ENCODE results near the gene DVL1. TPM values are rescaled to one million over a fixed set of nuclear protein-coding genes. Genes with fewer than 3 reads are reported as not detected.
A peak's percentile ranks its signal among the peaks of the same experiment; 100 is the strongest.
"Not testable (repeated sequence)": the region's sequence is repeated elsewhere in the genome, so short reads cannot be mapped to it uniquely, and the experiment has no call there.

Gene DVL1
- total RNA-seq, 2 donors from 2014 or later = 46.6 to 52.2 TPM

DNA sequence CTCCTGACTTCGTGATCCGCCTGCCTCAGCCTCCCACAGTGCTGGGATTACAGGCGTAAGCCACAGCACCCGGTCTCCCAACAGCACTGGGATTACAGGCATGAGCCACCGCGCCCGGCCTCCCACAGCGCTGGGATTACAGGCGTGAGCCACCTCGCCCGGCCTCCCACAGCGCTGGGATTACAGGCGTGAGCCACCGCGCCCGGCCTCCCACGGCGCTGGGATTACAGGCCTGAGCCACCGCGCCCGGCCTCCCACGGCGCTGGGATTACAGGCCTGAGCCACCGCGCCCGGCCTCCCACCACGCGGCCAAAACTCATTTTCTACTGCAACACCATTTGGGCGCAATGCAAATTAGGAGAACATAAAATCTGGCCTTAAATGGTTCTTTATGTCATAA is 36.1 kb upstream of the DVL1 start:
- H3K27me3 Mint-ChIP-seq (ENCODE audit: low read depth); H3K9me3 Mint-ChIP-seq; H3K4me1 Mint-ChIP-seq (ENCODE audit: low read depth); H3K27ac Mint-ChIP-seq; H3K4me3 Mint-ChIP-seq; DNase-seq; ATAC-seq (replicated peaks in 1 of 2): not testable (repeated sequence)
- peaks cover 7 to 18% of the 10 kb centered on the region in 2 donors for H3K36me3 Mint-ChIP-seq (ENCODE audit: insufficient read depth in 2 of 2)

DNA sequence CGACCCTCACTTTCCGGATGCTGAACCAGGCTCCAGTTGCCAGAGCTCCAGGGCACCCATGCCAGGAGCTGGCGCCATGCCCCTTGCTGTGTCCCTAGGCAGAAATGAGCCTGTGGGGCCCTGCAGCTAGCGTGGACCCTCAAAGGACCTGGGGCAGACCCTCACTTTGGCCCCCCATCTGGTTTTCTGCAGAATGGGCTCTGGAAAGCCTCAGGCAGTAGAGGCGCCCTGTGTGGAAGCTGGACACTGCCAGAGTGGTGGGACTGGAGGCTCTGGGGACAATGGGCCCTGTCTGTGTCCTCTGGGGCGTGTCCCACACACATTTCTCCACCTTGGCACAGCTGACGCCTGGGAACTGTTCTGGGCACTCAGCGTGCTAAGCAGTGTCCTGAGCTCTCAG is 32.1 kb upstream of the DVL1 start:
- Mint-ChIP-seq H3K36me3 (ENCODE audit: insufficient read depth in 2 of 2) (no peaks in the 10 kb centered on the region), H3K27me3 (ENCODE audit: low read depth) (no peaks in the 10 kb centered on the region), H3K4me3 (no peak overlapping the region), H3K9me3 (no peaks in the 10 kb centered on the region), H3K4me1 (ENCODE audit: low read depth) (peaks cover 7% of the 10 kb centered on the region), H3K27ac (no peak overlapping the region)
- ATAC-seq (replicated peaks in 1 of 2) (no peak), DNase-seq (no peak)

DNA sequence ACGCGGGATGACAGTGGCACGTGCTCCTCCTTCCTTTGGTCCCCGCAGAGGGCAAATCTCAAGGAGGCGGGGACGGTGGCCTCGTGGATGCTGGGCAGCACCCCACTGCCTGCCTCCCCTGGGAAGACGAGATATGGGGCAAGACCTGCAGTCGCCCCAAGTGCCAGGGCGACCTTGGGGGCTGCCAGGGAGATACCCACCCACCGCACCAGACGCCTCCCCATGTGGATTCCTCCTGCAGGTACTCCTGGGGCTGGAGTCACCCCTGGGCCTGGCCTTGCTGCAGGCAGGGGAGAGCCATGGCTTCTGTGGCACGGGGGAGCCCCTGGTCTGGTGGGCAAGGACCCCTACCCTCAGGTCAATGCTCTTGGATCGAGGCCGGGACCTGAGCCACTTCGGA is 31.6 kb upstream of the DVL1 start:
- Mint-ChIP-seq H3K27ac (no peak overlapping the region), H3K9me3 (no peaks in the 10 kb centered on the region), H3K4me1 (ENCODE audit: low read depth) (peaks cover 11% of the 10 kb centered on the region), H3K4me3 (no peak overlapping the region), H3K36me3 (ENCODE audit: insufficient read depth in 2 of 2) (no peaks in the 10 kb centered on the region), H3K27me3 (ENCODE audit: low read depth) (no peaks in the 10 kb centered on the region)
- DNase-seq = no peak
- no peak for ATAC-seq (replicated peaks in 1 of 2)

DNA sequence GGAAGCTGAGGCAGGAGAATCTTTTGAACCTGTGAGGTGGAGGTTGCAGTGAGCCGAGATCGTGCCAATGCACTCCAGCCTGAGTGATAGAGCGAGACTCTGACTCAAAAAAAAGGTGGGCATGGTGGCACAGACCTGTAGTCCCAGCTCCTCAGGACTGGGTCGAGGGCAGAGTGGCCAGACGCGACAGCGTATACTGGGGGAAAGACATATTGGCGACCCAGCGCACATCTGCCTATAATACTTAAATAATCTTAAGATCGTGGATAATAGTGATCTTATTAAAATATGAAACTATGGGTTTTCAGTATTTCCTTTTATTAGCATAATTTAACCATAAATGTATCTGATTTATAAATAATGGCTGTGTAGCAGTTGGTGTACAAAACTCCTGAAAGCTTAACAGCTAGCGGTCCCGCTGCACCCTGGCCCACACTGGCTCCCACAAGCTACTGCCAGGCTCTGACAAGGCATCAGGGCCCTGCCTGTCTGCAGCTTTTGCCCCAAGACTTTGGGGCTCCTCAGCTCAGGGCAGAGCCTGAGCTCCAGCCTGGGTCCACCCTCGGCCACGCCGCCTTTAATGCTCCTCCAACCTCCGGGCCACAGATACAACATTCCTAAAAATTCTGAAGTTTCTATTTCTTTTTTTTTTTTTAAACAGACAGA is 28.5 kb upstream of the DVL1 start:
- Mint-ChIP-seq H3K9me3 (no peaks in the 10 kb centered on the region), H3K4me3 (no peak overlapping the region), H3K4me1 (ENCODE audit: low read depth) (peaks cover 26% of the 10 kb centered on the region), H3K36me3 (ENCODE audit: insufficient read depth in 2 of 2) (peaks cover 0 to 2% of the 10 kb centered on the region in 2 donors), H3K27me3 (ENCODE audit: low read depth) (no peaks in the 10 kb centered on the region), H3K27ac (no peak overlapping the region)
- DNase-seq = no peak
- no peak for ATAC-seq (replicated peaks in 1 of 2)

DNA sequence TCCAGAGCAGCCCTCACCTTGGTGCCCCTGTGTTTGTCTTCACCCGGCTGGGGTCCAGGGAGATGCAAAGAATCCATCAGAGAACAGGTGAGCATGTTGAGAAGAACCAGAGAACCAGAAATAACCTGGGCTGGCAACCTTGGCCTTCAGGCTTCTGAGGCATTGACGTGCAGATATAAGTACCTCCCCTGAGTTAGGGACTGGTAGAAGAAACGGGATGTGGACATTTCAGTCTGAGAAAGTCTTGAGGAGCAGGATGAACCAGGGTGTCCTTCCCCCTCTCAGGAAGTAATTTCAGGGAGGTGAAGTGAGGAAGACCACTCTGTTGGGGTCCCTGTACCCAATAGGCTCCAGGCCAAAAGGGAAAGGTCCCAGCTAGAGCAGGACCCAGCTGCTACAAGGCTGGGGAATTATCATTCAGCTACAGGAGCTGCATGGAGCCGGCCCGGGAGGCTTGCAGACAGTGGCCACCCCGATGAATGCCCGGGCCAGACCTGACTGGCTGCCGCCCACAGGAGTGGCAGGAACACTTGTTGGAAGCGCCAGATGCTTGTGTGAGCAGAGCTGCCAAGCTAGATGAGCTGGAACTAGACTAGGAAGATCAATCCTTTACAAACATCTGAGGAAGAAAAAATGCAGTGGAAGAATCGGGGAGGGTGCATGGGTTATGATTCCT is 27.5 kb upstream of the DVL1 start:
- peaks cover 33% of the 10 kb centered on the region for H3K4me1 Mint-ChIP-seq (ENCODE audit: low read depth)
- H3K27me3 Mint-ChIP-seq (ENCODE audit: low read depth) = no peaks in the 10 kb centered on the region
- ATAC-seq (replicated peaks in 1 of 2) = no peak
- no peak overlapping the region for H3K27ac Mint-ChIP-seq
- no peaks in the 10 kb centered on the region for H3K9me3 Mint-ChIP-seq
- peak overlapping the region; percentile 90 to 91 for H3K4me3 Mint-ChIP-seq
- no peak for DNase-seq
- H3K36me3 Mint-ChIP-seq (ENCODE audit: insufficient read depth in 2 of 2) = peaks cover 0 to 2% of the 10 kb centered on the region in 2 donors

DNA sequence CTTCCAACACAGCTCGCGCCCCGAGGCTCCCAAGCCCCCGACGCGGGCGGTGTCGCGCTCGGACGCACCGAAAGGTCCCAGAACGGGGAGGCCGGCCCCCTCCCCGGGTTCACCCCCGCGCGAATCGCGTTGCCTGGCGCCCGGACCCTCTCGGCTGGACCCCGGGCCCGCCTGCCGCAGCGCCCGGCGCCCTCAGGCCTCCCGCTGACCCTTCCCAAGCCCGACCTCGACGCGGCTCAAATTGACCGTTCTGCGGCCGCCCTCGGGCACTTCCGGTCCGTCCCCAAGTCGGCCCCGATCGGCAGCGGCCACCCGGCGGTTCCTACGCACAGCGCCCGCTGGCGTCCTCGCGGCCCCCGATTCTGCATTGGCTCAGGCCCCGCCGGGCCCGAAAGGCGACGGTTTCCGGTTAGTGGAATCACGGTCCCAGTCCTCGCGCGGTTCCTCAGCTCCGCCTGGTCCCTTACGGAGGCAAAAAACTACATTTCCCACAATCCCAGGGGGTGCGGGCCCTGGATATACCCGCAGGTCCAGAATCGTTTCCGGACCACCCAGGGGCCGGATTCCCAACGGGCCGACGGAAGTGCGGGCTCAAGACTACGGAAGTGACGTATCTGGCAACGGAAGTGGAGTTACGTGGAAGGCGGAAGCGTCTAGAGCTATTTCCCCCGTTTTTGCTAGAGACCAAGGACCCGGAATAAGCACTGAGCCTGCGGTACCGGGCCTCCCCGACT is 25.9 kb upstream of the DVL1 start, which contains the start of gene AURKAIP1:
TSS of gene AURKAIP1 (minus strand) at position 279 of the 734 bp plus-strand sequence. CDS start 451 bp downstream, outside the sequence.
- H3K36me3 Mint-ChIP-seq (ENCODE audit: insufficient read depth in 2 of 2) = peaks cover 0 to 2% of the 10 kb centered on the region in 2 donors
- ATAC-seq (replicated peaks in 1 of 2) = peak; percentile 91 to 92
- DNase-seq = peak; percentile 97 to 98
- peaks cover 33% of the 10 kb centered on the region for H3K4me1 Mint-ChIP-seq (ENCODE audit: low read depth)
- peak within 1 kb of the TSS; percentile 95 for H3K27ac Mint-ChIP-seq
- no peaks in the 10 kb centered on the region for H3K27me3 Mint-ChIP-seq (ENCODE audit: low read depth)
- no peaks in the 10 kb centered on the region for H3K9me3 Mint-ChIP-seq
- peak within 1 kb of the TSS; percentile 90 to 91 for H3K4me3 Mint-ChIP-seq

DNA sequence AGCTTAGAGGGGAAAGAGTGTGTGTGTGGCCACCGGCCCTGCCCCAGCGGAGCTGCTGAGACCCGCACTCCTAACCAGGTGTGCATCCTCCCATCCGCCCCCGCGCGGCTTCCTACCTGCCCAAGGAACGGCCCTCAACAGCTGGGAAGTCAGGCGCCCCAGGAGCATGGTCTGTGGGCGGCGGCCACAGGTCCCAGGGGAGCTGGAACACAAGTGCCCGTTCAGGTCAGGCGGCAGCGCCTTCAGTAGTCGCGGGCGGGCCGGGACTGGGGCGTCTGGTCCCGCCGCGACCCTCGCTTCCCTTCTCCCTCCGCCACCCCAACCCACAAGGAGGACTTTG is 25.3 kb upstream of the DVL1 start:
- H3K4me3 Mint-ChIP-seq = peak overlapping the region; percentile 90 to 91
- no peak for ATAC-seq (replicated peaks in 1 of 2)
- H3K36me3 Mint-ChIP-seq (ENCODE audit: insufficient read depth in 2 of 2) = peaks cover 0 to 2% of the 10 kb centered on the region in 2 donors
- H3K9me3 Mint-ChIP-seq = no peaks in the 10 kb centered on the region
- H3K4me1 Mint-ChIP-seq (ENCODE audit: low read depth) = peaks cover 33% of the 10 kb centered on the region
- H3K27ac Mint-ChIP-seq = peak overlapping the region; percentile 33
- peak in 1 of 2 donors; percentile 14 for DNase-seq
- no peaks in the 10 kb centered on the region for H3K27me3 Mint-ChIP-seq (ENCODE audit: low read depth)

DNA sequence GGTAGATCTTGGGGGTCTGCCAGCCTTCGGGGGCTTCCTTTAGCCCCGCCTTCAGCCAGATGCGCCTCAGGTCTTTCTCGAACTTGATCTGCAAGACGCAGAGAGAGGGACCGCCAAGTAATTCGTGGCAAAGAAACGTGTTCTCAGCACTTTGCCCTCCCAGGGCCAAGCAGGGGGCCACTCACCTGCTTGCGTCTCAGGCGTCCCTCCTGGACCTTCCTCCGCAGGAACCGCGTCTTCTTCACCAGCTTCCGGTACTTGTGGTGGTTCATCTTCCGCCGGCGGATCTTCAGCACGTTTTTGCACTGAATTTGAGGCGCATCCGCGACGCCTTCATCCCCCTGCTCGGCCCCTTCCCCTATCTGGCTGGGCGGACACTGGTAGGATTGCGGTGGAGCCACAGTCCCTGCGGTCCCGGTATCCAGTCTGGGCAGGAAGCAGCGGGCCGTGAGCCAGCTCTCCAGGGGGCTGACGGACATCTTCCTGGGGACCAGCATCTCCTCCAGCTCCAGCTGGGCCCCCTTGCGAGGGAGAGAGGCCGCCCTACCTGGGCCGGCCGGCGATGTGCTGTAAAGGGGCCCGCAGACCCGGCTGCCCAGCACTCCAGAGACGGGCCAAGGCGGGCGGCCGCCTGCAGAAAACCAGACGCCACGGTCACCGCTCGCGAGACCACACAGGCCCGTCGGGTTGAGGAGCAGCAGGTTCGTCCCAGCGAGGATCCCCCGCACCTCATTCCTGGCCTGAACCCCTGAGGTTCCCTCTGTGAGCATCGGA is 24.8 kb upstream of the DVL1 start:
- H3K9me3 Mint-ChIP-seq = no peaks in the 10 kb centered on the region
- no peak for ATAC-seq (replicated peaks in 1 of 2)
- no peak overlapping the region for H3K27ac Mint-ChIP-seq

DNA sequence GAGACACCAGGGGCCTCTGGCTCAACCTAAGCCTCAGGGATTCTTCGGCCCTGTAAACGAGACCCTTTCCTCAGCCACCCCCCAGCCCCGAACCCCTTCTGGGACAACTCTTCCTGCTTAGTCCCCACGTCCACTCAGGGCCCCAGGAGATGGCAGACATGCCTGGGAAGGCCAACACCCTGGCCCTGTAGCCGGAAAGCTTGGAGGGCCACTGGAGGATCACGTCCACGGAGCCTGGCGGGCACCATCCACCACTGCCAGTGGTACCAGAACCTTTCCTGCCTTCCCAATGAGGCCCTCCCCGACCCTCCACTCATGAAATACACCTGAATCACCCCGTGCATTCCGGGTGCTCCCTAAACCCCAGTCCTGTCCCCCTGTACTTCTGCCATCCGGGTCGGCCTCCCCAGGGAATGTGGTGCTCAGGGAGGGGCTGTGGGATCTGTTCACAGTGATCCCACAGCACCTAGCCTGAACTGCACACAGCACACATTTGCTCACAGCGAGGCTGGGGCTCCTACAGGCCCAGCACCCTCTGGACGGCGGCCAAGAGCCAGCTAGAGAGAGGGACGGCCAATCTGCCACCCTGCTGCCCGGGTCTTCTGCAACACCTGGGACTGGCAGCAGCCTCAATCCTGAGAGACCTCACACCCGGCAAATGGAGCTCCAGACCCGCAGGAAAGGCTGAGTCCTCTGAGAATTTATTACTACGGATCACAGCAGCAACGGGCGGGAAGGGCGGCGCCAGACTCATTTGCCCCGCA is 24.0 kb upstream of the DVL1 start:
- no peak for ATAC-seq (replicated peaks in 1 of 2)
- Mint-ChIP-seq H3K4me3 (peak overlapping the region; percentile 51 to 90), H3K36me3 (ENCODE audit: insufficient read depth in 2 of 2) (peaks cover 0 to 2% of the 10 kb centered on the region in 2 donors), H3K27me3 (ENCODE audit: low read depth) (no peaks in the 10 kb centered on the region), H3K9me3 (no peaks in the 10 kb centered on the region), H3K27ac (no peak overlapping the region), H3K4me1 (ENCODE audit: low read depth) (peaks cover 33% of the 10 kb centered on the region)
- no peak for DNase-seq

More for the DNA sequence above, 24.8 kb upstream of the DVL1 start:
- Mint-ChIP-seq H3K27me3 (ENCODE audit: low read depth) (no peaks in the 10 kb centered on the region), H3K4me1 (ENCODE audit: low read depth) (peaks cover 33% of the 10 kb centered on the region), H3K4me3 (peak overlapping the region; percentile 90 to 91), H3K36me3 (ENCODE audit: insufficient read depth in 2 of 2) (peaks cover 0 to 2% of the 10 kb centered on the region in 2 donors)
- no peak for DNase-seq

DNA sequence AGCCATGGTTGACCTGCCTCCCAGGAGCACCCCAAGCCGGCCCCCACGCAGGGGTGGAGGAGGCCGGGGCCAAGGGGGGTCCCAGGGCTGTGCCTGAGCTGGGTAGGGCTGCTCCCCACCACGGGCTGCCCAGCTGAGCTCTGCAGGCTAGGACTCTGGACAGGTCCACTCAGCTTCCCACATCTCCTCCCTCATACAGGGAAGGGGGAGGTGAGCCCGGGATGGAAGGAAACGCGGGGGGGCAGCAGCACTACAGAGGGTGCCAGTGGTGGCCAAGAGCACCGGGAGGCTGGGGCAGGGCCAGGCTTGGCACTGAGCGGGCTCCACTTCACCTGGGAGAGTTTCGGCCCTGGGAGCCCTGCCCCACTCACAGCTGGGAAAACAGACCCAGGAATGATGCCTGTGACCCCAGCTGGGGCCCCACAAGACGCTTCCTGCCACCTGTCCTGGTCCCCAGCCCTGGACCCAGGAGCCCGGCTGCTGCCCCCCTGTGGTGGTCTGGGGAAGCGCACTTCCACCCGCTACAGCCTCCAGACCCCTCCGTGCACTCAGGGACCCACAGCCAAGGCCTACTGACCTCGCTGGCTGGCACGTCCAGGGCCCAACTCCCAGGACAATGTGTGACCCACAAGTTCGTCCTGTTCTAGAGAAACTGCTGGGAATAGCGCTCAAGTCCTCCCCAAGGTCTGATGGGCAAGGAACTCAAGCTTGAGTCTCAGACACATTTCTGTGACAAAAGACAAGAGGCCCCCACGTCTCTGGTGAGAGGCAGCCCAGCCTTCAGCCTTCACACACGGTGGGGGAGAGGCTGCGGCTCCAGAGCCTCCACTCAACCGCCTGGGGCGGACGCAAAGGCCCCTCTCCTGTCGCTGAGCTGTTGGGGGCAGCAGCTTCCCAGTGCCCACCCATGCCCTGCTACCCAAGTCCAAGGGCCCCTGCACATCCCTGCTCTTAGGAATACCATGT is 22.8 kb upstream of the DVL1 start:
- peaks cover 33% of the 10 kb centered on the region for H3K4me1 Mint-ChIP-seq (ENCODE audit: low read depth)
- H3K36me3 Mint-ChIP-seq (ENCODE audit: insufficient read depth in 2 of 2) = peaks cover 0 to 2% of the 10 kb centered on the region in 2 donors
- peak; percentile 41 to 47 for ATAC-seq (replicated peaks in 1 of 2)

DNA sequence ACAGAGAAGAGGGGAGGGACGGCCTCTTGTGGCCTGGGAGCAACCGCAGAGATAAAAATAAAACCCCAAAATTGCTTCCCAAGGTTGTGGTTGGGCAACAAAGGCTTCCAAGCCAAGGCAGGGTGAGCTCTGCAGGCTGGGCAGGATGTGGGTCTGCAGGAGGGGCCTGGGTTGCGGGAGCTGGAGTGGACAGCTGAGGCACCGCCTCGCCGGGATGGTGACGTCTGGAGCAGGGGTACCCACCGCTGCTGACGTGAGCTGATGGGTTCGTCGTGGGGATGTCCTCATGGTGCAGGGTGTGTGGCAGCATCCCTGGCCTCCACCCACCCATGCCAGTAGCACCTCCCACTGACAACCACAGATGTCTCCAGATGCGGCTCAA is 22.1 kb upstream of the DVL1 start:
- H3K36me3 Mint-ChIP-seq (ENCODE audit: insufficient read depth in 2 of 2) = peaks cover 0 to 2% of the 10 kb centered on the region in 2 donors
- DNase-seq = peak; percentile 57 to 58
- H3K4me1 Mint-ChIP-seq (ENCODE audit: low read depth) = peaks cover 26% of the 10 kb centered on the region
- no peaks in the 10 kb centered on the region for H3K9me3 Mint-ChIP-seq
- peak overlapping the region in 1 of 2 donors; percentile 13 for H3K4me3 Mint-ChIP-seq
- no peaks in the 10 kb centered on the region for H3K27me3 Mint-ChIP-seq (ENCODE audit: low read depth)
- no peak overlapping the region for H3K27ac Mint-ChIP-seq
- peak; percentile 7 to 14 for ATAC-seq (replicated peaks in 1 of 2)

More for the DNA sequence above, 22.8 kb upstream of the DVL1 start:
- H3K4me3 Mint-ChIP-seq = peak overlapping the region; percentile 46 to 48
- H3K27ac Mint-ChIP-seq = no peak overlapping the region
- no peaks in the 10 kb centered on the region for H3K9me3 Mint-ChIP-seq
- H3K27me3 Mint-ChIP-seq (ENCODE audit: low read depth) = no peaks in the 10 kb centered on the region
- peak; percentile 86 to 91 for DNase-seq

Measured in activated T-cell treated with anti-CD3 and anti-CD28 coated beads, Interleukin-2, amount 50 U/mL, for 72 hours (primary cell).